AG04450 (cell line): Measurements from ENCODE around the gene COL9A2. TPM values are rescaled to one million over a fixed set of nuclear protein-coding genes. Genes with fewer than 3 reads are reported as not detected.

Experiments
- CTCF ChIA-PET: fragments of 300-600, 350-600 bp; formaldehyde crosslinking; extraction: SDS; loops from one replicate; lab custom pipeline; 2022; ENCODE audit warnings: antibody characterized with exemption, inconsistent platforms; lab: Charles Lee
- POLR2A ChIA-PET: fragments of 350-600 bp; formaldehyde crosslinking; extraction: SDS; loops from one replicate; lab custom pipeline; 2021; ENCODE audit warnings: antibody characterized with exemption, inconsistent platforms; lab: Yijun Ruan, JAX
- DNase-seq: peaks from one replicate; pipeline ENCODE4 v3.0.0-alpha.2; 2011; ENCODE audit warnings: low read depth, low spot score
- H3K27ac ChIP-seq: one replicate; pipeline ENCODE4 v1.5.1; 2012; ENCODE audit warnings: low read depth, low read length, control low read depth
- H3K27me3 ChIP-seq: one replicate; pipeline ENCODE4 v1.6.0; 2012; ENCODE audit warnings: low read length; ENCODE audit not compliant: control insufficient read depth, insufficient read depth
- H3K4me3 ChIP-seq: 2 replicates; pipeline ENCODE4 v1.5.1; 2011; ENCODE audit warnings: mild to moderate bottlenecking, low read depth, low read length, control low read depth
- H3K9me3 ChIP-seq: 2 replicates; pipeline ENCODE4 v1.5.1; 2012; ENCODE audit warnings: low read length; ENCODE audit not compliant: control insufficient read depth, insufficient read depth
- CTCF ChIP-seq: IDR thresholded peaks from 2 replicates; pipeline ENCODE4 v1.5.1; 2011; ENCODE audit warnings: low read depth, low read length, control low read depth, inconsistent platforms
- polyA plus RNA-seq: library from polyadenylated mRNA; depleted of rRNA; stranded (reverse); fragments of >200 nt; gene quantifications from 2 replicates; pipeline ENCODE4 v1.2.3, GENCODE V29; 2011

The COL9A2 gene
- polyA plus RNA-seq, 1 experiment = 1.1 TPM

- no peak overlapping the region for H3K4me3 ChIP-seq
- H3K27me3 ChIP-seq = no peaks in the 10 kb centered on the region
- POLR2A ChIA-PET = no interaction called here
- no peak for DNase-seq
- no peak for TF ChIP-seq CTCF
- no peaks in the 10 kb centered on the region for H3K9me3 ChIP-seq
- CTCF ChIA-PET = interaction anchor here (1.1 to 1.9 kb wide), 3 partner anchors 9 to 122 kb away, joined by 3 to 7 read pairs (median 6); no protein-coding TSS in a partner anchor
- no peak overlapping the region for H3K27ac ChIP-seq
Measured at GRCh38 chr1:40265919-40266318, 51.2 kb downstream of the COL9A2 start.

DNA sequence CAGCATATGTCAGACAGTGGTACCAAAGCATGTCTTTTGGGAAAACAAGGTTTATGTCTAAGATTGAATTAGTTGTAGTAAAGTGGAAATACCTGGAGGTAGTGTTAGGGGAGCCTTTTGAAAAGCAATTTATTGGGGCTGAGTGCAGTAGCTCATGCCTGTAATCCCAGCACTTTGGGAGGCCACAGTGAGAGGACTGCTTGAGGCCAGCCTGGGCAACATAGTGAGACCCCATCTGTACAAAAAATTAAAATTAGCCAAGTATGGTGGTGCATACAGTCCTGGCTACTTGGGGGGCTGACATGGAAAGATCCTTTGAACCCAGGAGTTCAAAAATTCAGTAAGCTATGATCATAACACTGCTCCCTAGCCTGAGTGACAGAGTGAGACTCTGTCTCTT, 51.8 kb downstream of the COL9A2 start:
- POLR2A ChIA-PET = no interaction called here
- CTCF ChIA-PET = interaction anchor here (1.3 kb wide), 1 partner anchor 73 kb away, joined by 6 read pairs; no protein-coding TSS in a partner anchor
- Histone ChIP-seq H3K27ac (no peak overlapping the region), H3K27me3 (no peaks in the 10 kb centered on the region), H3K9me3 (no peaks in the 10 kb centered on the region), H3K4me3 (no peak overlapping the region)
- TF ChIP-seq CTCF = no peak
- no peak for DNase-seq

GRCh38 chr1:40264354-40264781, 52.7 kb downstream of the COL9A2 start:
- TF ChIP-seq CTCF = no peak
- ChIA-PET POLR2A (no interaction called here), CTCF (interaction anchor here (1.2 to 1.4 kb wide), 2 partner anchors 111 to 120 kb away, joined by 4 read pairs; no protein-coding TSS in a partner anchor)
- Histone ChIP-seq H3K27ac (no peak overlapping the region), H3K27me3 (no peaks in the 10 kb centered on the region), H3K9me3 (no peaks in the 10 kb centered on the region), H3K4me3 (no peak overlapping the region)
- DNase-seq = no peak

- DNase-seq = no peak
- peak overlapping the region; percentile 99 for H3K4me3 ChIP-seq
- POLR2A ChIA-PET = interaction anchor here (0.5 to 1.4 kb wide), 7 partner anchors 15 to 116 kb away, joined by 3 to 8 read pairs (median 4); partner anchors contain the start of genes COL9A2 and RLF
- H3K27ac ChIP-seq = peak overlapping the region; percentile 99
- no peaks in the 10 kb centered on the region for H3K27me3 ChIP-seq
- CTCF ChIA-PET = no interaction called here
- no peaks in the 10 kb centered on the region; the same call in 1 of the 2 replicates for H3K9me3 ChIP-seq
- TF ChIP-seq CTCF = no peak
Measured at GRCh38 chr1:40258445-40258769, 58.7 kb downstream of the COL9A2 start.

DNA sequence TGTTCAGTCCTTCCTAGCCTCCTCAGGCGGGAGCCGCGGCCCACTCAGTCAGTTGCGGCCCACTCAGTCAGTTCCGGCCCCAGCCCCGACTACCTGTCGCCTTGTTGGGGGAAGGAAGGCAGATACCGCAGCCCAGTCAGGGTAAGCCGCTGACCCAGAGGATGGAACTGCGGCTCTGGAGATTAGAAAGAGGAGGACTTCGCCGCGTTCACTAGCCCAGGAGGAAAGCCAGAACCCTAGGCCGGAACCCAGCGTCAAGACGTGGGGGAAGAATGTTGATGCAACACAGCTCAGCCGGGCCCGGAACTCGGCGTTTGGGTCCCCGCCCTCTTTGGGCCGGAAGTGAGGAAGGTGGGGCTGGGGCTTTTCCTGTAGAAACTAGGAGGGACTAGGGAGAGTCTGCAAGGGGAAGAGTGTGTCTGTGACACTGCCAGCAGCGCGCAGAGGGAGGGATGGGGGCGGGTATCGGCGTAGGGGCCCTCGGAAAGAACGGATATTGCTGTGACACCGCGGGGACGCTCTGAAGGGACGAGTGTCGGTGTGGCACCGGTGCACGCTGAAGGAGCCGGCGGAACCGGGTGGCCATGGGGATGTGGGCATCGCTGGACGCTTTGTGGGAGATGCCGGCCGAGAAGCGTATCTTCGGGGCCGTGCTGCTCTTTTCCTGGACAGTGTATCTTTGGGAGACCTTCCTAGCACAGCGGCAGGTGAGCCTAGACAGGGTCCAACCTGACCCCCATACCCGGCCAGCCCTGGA, 59.2 kb downstream of the COL9A2 start, which contains the start of gene ZMPSTE24:
ZMPSTE24 (plus strand) TSS at position 549 of the 757 bp plus-strand sequence; CDS start at position 585, 36 bp downstream.
- no peaks in the 10 kb centered on the region for H3K27me3 ChIP-seq
- ChIA-PET CTCF (interaction anchor here (0.7 to 2.7 kb wide), 4 partner anchors 57 to 114 kb away, joined by 3 to 10 read pairs (median 7); no protein-coding TSS in a partner anchor), POLR2A (interaction anchor here (0.5 to 1.4 kb wide), 10 partner anchors 14 to 201 kb away, joined by 3 to 8 read pairs (median 4); partner anchors contain the start of genes COL9A2 and RLF)
- H3K4me3 ChIP-seq = peak within 1 kb of the TSS; percentile 99
- peak within 1 kb of the TSS; percentile 99 for H3K27ac ChIP-seq
- no peak for TF ChIP-seq CTCF
- peak; percentile 92 for DNase-seq
- H3K9me3 ChIP-seq = no peaks in the 10 kb centered on the region; the same call in 1 of the 2 replicates
